Naive B cell (primary cell): ENCODE results near the gene ATXN10. TPM values are rescaled to one million over a fixed set of nuclear protein-coding genes. Genes with fewer than 3 reads are reported as not detected.

ENCODE experiments used
- ATAC-seq, 2 donors: fragments of 150-1000 bp; cut with Tn5 transposase; 2 replicates each; pipeline ENCODE4 v1.10.0; 2021; ENCODE audit warnings: low read depth in 2 of 2, mild to moderate bottlenecking in 2 of 2, moderate library complexity in 2 of 2
- DNase-seq: peaks from one replicate; pipeline ENCODE4 v3.0.0; 2022
- H3K27ac Mint-ChIP-seq, 6 donors: one replicate each; pipeline ENCODE4 v1.8.0; 2020 to 2022; ENCODE audit warnings: mild to moderate bottlenecking in 6 of 6, mixed read lengths in 6 of 6, moderate library complexity in 5 of 6, inconsistent platforms in 2 of 6
- H3K27me3 Mint-ChIP-seq, 3 donors: one replicate each; pipeline ENCODE4 v1.8.0; 2021 to 2022; ENCODE audit warnings: mixed read lengths in 3 of 3, mild to moderate bottlenecking in 1 of 3
- H3K36me3 Mint-ChIP-seq, 2 donors: one replicate each; pipeline ENCODE4 v1.8.0; 2020 to 2022; ENCODE audit warnings: mixed read lengths in 2 of 2, inconsistent platforms in 1 of 2, mild to moderate bottlenecking in 1 of 2
- H3K4me1 Mint-ChIP-seq, 3 donors: one replicate each; pipeline ENCODE4 v1.8.0; 2020 to 2022; ENCODE audit warnings: mixed read lengths in 3 of 3, inconsistent platforms in 1 of 3, mild to moderate bottlenecking in 1 of 3, moderate library complexity in 1 of 3
- H3K4me3 Mint-ChIP-seq, 8 donors: one replicate each; pipeline ENCODE4 v1.8.0; 2020 to 2022; ENCODE audit warnings: mild to moderate bottlenecking in 8 of 8, mixed read lengths in 8 of 8, moderate library complexity in 8 of 8, inconsistent platforms in 2 of 8
- H3K9me3 Mint-ChIP-seq, 7 donors: one replicate each; pipeline ENCODE4 v1.8.0; 2020 to 2022; ENCODE audit warnings: mixed read lengths in 7 of 7, mild to moderate bottlenecking in 5 of 7, inconsistent platforms in 2 of 7, moderate library complexity in 1 of 7
- polyA plus RNA-seq, 6 donors: library from polyadenylated mRNA; unstranded; fragments of 300-500 nt; fragmentation: Illumina TruSeq; gene quantifications; one replicate each; pipeline ENCODE4 v1.2.3, GENCODE V29; 2021; ENCODE audit warnings: low read depth in 6 of 6

ATXN10 gene
- polyA plus RNA-seq, 6 donors from 2014 or later: 103 to 162 (median 125) TPM

GRCh38 chr22:45689211-45689610 lies 17.6 kb downstream of the ATXN10 start:
- Mint-ChIP-seq H3K9me3 (no peaks in the 10 kb centered on the region), H3K36me3 (peaks cover 8 to 11% of the 10 kb centered on the region in 2 donors), H3K4me3 (no peak overlapping the region), H3K4me1 (peaks cover 20 to 26% (median 22%) of the 10 kb centered on the region in 3 donors), H3K27ac (no peak overlapping the region), H3K27me3 (no peaks in the 10 kb centered on the region)
- no peak for DNase-seq
- no peak for ATAC-seq

GRCh38 chr22:45690008-45690407 lies 18.4 kb downstream of the ATXN10 start:
- Mint-ChIP-seq H3K4me1 (peaks cover 20 to 26% (median 22%) of the 10 kb centered on the region in 3 donors), H3K4me3 (peak overlapping the region in 1 of 8 donors; percentile 56), H3K9me3 (no peaks in the 10 kb centered on the region), H3K27me3 (no peaks in the 10 kb centered on the region), H3K27ac (peak overlapping the region in 1 of 6 donors; percentile 48), H3K36me3 (peaks cover 8 to 11% of the 10 kb centered on the region in 2 donors)
- ATAC-seq (no peak), DNase-seq (no peak)

- ATAC-seq (no peak), DNase-seq (no peak)
- peaks cover 11 to 14% of the 10 kb centered on the region in 2 donors for H3K36me3 Mint-ChIP-seq
- H3K9me3 Mint-ChIP-seq: no peaks in the 10 kb centered on the region
- no peak overlapping the region for H3K27ac Mint-ChIP-seq
- H3K4me3 Mint-ChIP-seq: no peak overlapping the region
- H3K27me3 Mint-ChIP-seq: no peaks in the 10 kb centered on the region
- peaks cover 20 to 28% (median 24%) of the 10 kb centered on the region in 3 donors for H3K4me1 Mint-ChIP-seq
Measured at GRCh38 chr22:45692549-45692948, 20.9 kb downstream of the ATXN10 start.

- ATAC-seq (no peak), DNase-seq (no peak)
- Mint-ChIP-seq H3K36me3 (peaks cover 11 to 14% of the 10 kb centered on the region in 2 donors), H3K4me1 (peaks cover 18 to 24% (median 22%) of the 10 kb centered on the region in 3 donors), H3K27me3 (no peaks in the 10 kb centered on the region), H3K9me3 (no peaks in the 10 kb centered on the region), H3K27ac (no peak overlapping the region), H3K4me3 (no peak overlapping the region)
Measured at GRCh38 chr22:45693835-45694234, 22.2 kb downstream of the ATXN10 start.

- peaks cover 10 to 14% of the 10 kb centered on the region in 2 donors for H3K36me3 Mint-ChIP-seq
- no peak for DNase-seq
- no peak overlapping the region for H3K4me3 Mint-ChIP-seq
- ATAC-seq: peak; percentile 36 to 61
- H3K27me3 Mint-ChIP-seq: no peaks in the 10 kb centered on the region
- no peaks in the 10 kb centered on the region for H3K9me3 Mint-ChIP-seq
- peaks cover 8 to 16% (median 10%) of the 10 kb centered on the region in 3 donors for H3K4me1 Mint-ChIP-seq
- H3K27ac Mint-ChIP-seq: peak overlapping the region in 2 of 6 donors; percentile 6 to 44
Measured at GRCh38 chr22:45696227-45696626, 24.6 kb downstream of the ATXN10 start.

GRCh38 chr22:45698094-45698493 lies 26.5 kb downstream of the ATXN10 start:
- H3K27ac Mint-ChIP-seq: peak overlapping the region in 2 of 6 donors; percentile 44 to 60
- H3K4me1 Mint-ChIP-seq: peaks cover 8 to 16% (median 10%) of the 10 kb centered on the region in 3 donors
- no peaks in the 10 kb centered on the region for H3K27me3 Mint-ChIP-seq
- peaks cover 0 to 1% (median 0%) of the 10 kb centered on the region in 7 donors for H3K9me3 Mint-ChIP-seq
- DNase-seq (no peak), ATAC-seq (no peak)
- no peak overlapping the region for H3K4me3 Mint-ChIP-seq
- peaks cover 20 to 21% of the 10 kb centered on the region in 2 donors for H3K36me3 Mint-ChIP-seq

GRCh38 chr22:45702981-45703380 lies 31.3 kb downstream of the ATXN10 start:
- Mint-ChIP-seq H3K4me3 (no peak overlapping the region), H3K27me3 (no peaks in the 10 kb centered on the region), H3K36me3 (peaks cover 36 to 38% of the 10 kb centered on the region in 2 donors), H3K27ac (no peak overlapping the region), H3K9me3 (peaks cover 0 to 1% (median 0%) of the 10 kb centered on the region in 7 donors), H3K4me1 (peaks cover 0 to 8% (median 7%) of the 10 kb centered on the region in 3 donors)
- ATAC-seq (no peak), DNase-seq (no peak)

- Mint-ChIP-seq H3K36me3 (peaks cover 40 to 42% of the 10 kb centered on the region in 2 donors), H3K4me3 (no peak overlapping the region), H3K4me1 (peaks cover 0 to 11% (median 0%) of the 10 kb centered on the region in 3 donors), H3K9me3 (peaks cover 0 to 1% (median 0%) of the 10 kb centered on the region in 7 donors), H3K27me3 (no peaks in the 10 kb centered on the region), H3K27ac (no peak overlapping the region)
- DNase-seq: no peak
- no peak for ATAC-seq
Measured at GRCh38 chr22:45703758-45704157, 32.1 kb downstream of the ATXN10 start.

- Mint-ChIP-seq H3K36me3 (peaks cover 47 to 48% of the 10 kb centered on the region in 2 donors), H3K4me1 (peaks cover 0 to 14% (median 0%) of the 10 kb centered on the region in 3 donors), H3K9me3 (peaks cover 0 to 1% (median 0%) of the 10 kb centered on the region in 7 donors), H3K27ac (peak overlapping the region in 1 of 6 donors; percentile 76), H3K27me3 (no peaks in the 10 kb centered on the region), H3K4me3 (no peak overlapping the region)
- no peak for ATAC-seq
- DNase-seq: no peak
Measured at GRCh38 chr22:45704648-45705047, 33.0 kb downstream of the ATXN10 start.

GRCh38 chr22:45707605-45708004 lies 36.0 kb downstream of the ATXN10 start:
- H3K9me3 Mint-ChIP-seq: peaks cover 0 to 1% (median 0%) of the 10 kb centered on the region in 7 donors
- no peak overlapping the region for H3K4me3 Mint-ChIP-seq
- H3K27ac Mint-ChIP-seq: no peak overlapping the region
- peaks cover 43 to 63% of the 10 kb centered on the region in 2 donors for H3K36me3 Mint-ChIP-seq
- peaks cover 5 to 25% (median 6%) of the 10 kb centered on the region in 3 donors for H3K4me1 Mint-ChIP-seq
- ATAC-seq (no peak), DNase-seq (no peak)
- H3K27me3 Mint-ChIP-seq: no peaks in the 10 kb centered on the region

GRCh38 chr22:45708145-45708544 lies 36.5 kb downstream of the ATXN10 start:
- H3K36me3 Mint-ChIP-seq: peaks cover 38 to 58% of the 10 kb centered on the region in 2 donors
- H3K27ac Mint-ChIP-seq: no peak overlapping the region
- no peak overlapping the region for H3K4me3 Mint-ChIP-seq
- peaks cover 5 to 25% (median 6%) of the 10 kb centered on the region in 3 donors for H3K4me1 Mint-ChIP-seq
- DNase-seq: no peak
- H3K9me3 Mint-ChIP-seq: peaks cover 0 to 1% (median 0%) of the 10 kb centered on the region in 7 donors
- no peak for ATAC-seq
- no peaks in the 10 kb centered on the region for H3K27me3 Mint-ChIP-seq

GRCh38 chr22:45709060-45709739 lies 37.6 kb downstream of the ATXN10 start:
- Mint-ChIP-seq H3K36me3 (peaks cover 27 to 47% of the 10 kb centered on the region in 2 donors), H3K4me3 (no peak overlapping the region), H3K4me1 (peaks cover 5 to 25% (median 6%) of the 10 kb centered on the region in 3 donors), H3K27me3 (no peaks in the 10 kb centered on the region), H3K27ac (no peak overlapping the region), H3K9me3 (no peaks in the 10 kb centered on the region)
- DNase-seq (no peak), ATAC-seq (no peak)

- Mint-ChIP-seq H3K27ac (peak overlapping the region in 1 of 6 donors; percentile 4), H3K9me3 (no peaks in the 10 kb centered on the region), H3K36me3 (peaks cover 23 to 47% of the 10 kb centered on the region in 2 donors), H3K4me3 (no peak overlapping the region), H3K4me1 (peaks cover 5 to 27% (median 6%) of the 10 kb centered on the region in 3 donors), H3K27me3 (no peaks in the 10 kb centered on the region)
- no peak for ATAC-seq
- DNase-seq: no peak
Measured at GRCh38 chr22:45709866-45710265, 38.2 kb downstream of the ATXN10 start.

- Mint-ChIP-seq H3K27ac (peak overlapping the region in 1 of 6 donors; percentile 17), H3K4me3 (no peak overlapping the region), H3K9me3 (no peaks in the 10 kb centered on the region), H3K27me3 (no peaks in the 10 kb centered on the region), H3K4me1 (peaks cover 5 to 29% (median 6%) of the 10 kb centered on the region in 3 donors), H3K36me3 (peaks cover 28 to 51% of the 10 kb centered on the region in 2 donors)
- DNase-seq (no peak), ATAC-seq (no peak)
Measured at GRCh38 chr22:45710469-45710868, 38.8 kb downstream of the ATXN10 start.
